HepG2 (cell line): ENCODE data around the gene CTCF. TPM values are rescaled to one million over a fixed set of nuclear protein-coding genes. Genes with fewer than 3 reads are reported as not detected.

Source experiments
- CHD2 ChIP-seq: IDR thresholded peaks from 2 replicates; pipeline ENCODE4 v1.6.1; 2011; ENCODE audit warnings: low read depth, low read length, improper control_type of control experiment
- KLF13 ChIP-seq: sonication (generic); formaldehyde crosslinking; IDR thresholded peaks from 2 replicates; pipeline ENCODE4 v1.4.0; 2020; ENCODE audit warnings: mild to moderate bottlenecking, missing genetic modification reagents
- KLF15 ChIP-seq: sonication (generic); formaldehyde crosslinking; IDR thresholded peaks from 2 replicates; pipeline ENCODE4 v1.8.1; 2023; ENCODE audit warnings: borderline replicate concordance, mild to moderate bottlenecking, inconsistent platforms, missing genetic modification reagents, mixed read lengths
- PRMT3 ChIP-seq: sonication (generic); formaldehyde crosslinking; IDR thresholded peaks from 2 replicates; pipeline ENCODE4 v1.8.1; 2022; ENCODE audit warnings: low read depth, mild to moderate bottlenecking, moderate library complexity, missing genetic modification reagents, borderline replicate concordance
- RCOR2 ChIP-seq: IDR thresholded peaks from 2 replicates; pipeline ENCODE4 v1.6.1; 2016; ENCODE audit warnings: missing biosample characterization, missing genetic modification reagents
- SNAI1 ChIP-seq: sonication (generic); formaldehyde crosslinking; IDR thresholded peaks from 2 replicates; pipeline ENCODE4 v1.5.0; 2020; ENCODE audit warnings: mild to moderate bottlenecking, missing genetic modification reagents, borderline replicate concordance
- TBP ChIP-seq: sonication (generic); formaldehyde crosslinking; IDR thresholded peaks from 2 replicates; pipeline ENCODE4 v1.5.0; 2020; ENCODE audit warnings: missing genetic modification reagents
- YEATS2 ChIP-seq: sonication (generic); formaldehyde crosslinking; IDR thresholded peaks from 2 replicates; pipeline ENCODE4 v1.4.0; 2020; ENCODE audit warnings: missing genetic modification reagents, borderline replicate concordance
- ZBTB25 ChIP-seq: IDR thresholded peaks from 2 replicates; pipeline ENCODE4 v1.6.1; 2018; ENCODE audit warnings: missing genetic modification reagents
- ZFAT ChIP-seq: sonication (generic); formaldehyde crosslinking; conservative IDR thresholded peaks from 2 replicates; pipeline ENCODE4 v1.8.1; 2023; ENCODE audit warnings: missing genetic modification reagents, inconsistent platforms
- ZNF160 ChIP-seq: sonication (generic); formaldehyde crosslinking; IDR thresholded peaks from 2 replicates; pipeline ENCODE4 v1.8.0; 2022; ENCODE audit warnings: mild to moderate bottlenecking, inconsistent platforms, missing genetic modification reagents
- ZNF296 ChIP-seq: sonication (generic); formaldehyde crosslinking; conservative IDR thresholded peaks from 2 replicates; pipeline ENCODE4 v1.5.0; 2020; ENCODE audit warnings: mild to moderate bottlenecking, missing genetic modification reagents
- ZNF354B ChIP-seq: sonication (generic); formaldehyde crosslinking; IDR thresholded peaks from 2 replicates; pipeline ENCODE4 v1.8.0; 2022; ENCODE audit warnings: mild to moderate bottlenecking, missing genetic modification reagents
- ZNF503 ChIP-seq: sonication (generic); formaldehyde crosslinking; IDR thresholded peaks from 2 replicates; pipeline ENCODE4 v1.4.0; 2020; ENCODE audit warnings: missing genetic modification reagents
- ZNF576 ChIP-seq: sonication (generic); formaldehyde crosslinking; IDR thresholded peaks from 2 replicates; pipeline ENCODE4 v1.4.0; 2020; ENCODE audit warnings: mild to moderate bottlenecking, missing genetic modification reagents
- ZNF614 ChIP-seq: IDR thresholded peaks from 2 replicates; pipeline ENCODE4 v1.6.1; 2018; ENCODE audit warnings: missing biosample characterization, missing genetic modification reagents, inconsistent platforms, borderline replicate concordance
- ZNF781 ChIP-seq: sonication (generic); formaldehyde crosslinking; IDR thresholded peaks from 2 replicates; pipeline ENCODE4 v1.5.1; 2020; ENCODE audit warnings: borderline replicate concordance, mild to moderate bottlenecking, missing genetic modification reagents; ENCODE audit errors: not compliant biosample characterization
- ZNF782 ChIP-seq: sonication (generic); formaldehyde crosslinking; IDR thresholded peaks from 2 replicates; pipeline ENCODE4 v1.4.0; 2020; ENCODE audit warnings: missing genetic modification reagents, mild to moderate bottlenecking, borderline replicate concordance
- polyA plus RNA-seq, 8 experiments: library from polyadenylated mRNA; depleted of rRNA in 3 of 8; stranded (reverse) in 7 of 8; unstranded in 1 of 8; fragments of >200 nt; fragmentation: Illumina TruSeq in 4 of 8; extraction: Trizol in 4 of 8; gene quantifications; 2 replicates each; pipeline versions ENCODE4 v1.2.1 to v1.2.3, GENCODE V29; 2011 to 2016; ENCODE audit warnings: low read depth in 4 of 8, missing spikeins in 1 of 8, mixed read lengths in 1 of 8; ENCODE audit not compliant: insufficient read depth in 1 of 8
- total RNA-seq, 5 experiments: library from RNA; depleted of rRNA; stranded (reverse); fragments of >200 nt; fragmentation: Illumina TruSeq; extraction: Trizol; gene quantifications; 2 replicates each; pipeline ENCODE4 v1.2.3, GENCODE V29; 2016; ENCODE audit warnings: low read depth in 1 of 5
- TF ChIP-seq, protein P1 (sequence below): sonication (generic); formaldehyde crosslinking; IDR thresholded peaks from 2 replicates; pipeline ENCODE4 v1.8.0; 2022; ENCODE audit warnings: missing genetic modification reagents, low read depth, mild to moderate bottlenecking, borderline replicate concordance
- TF ChIP-seq, protein P2 (sequence below): sonication (generic); formaldehyde crosslinking; IDR thresholded peaks from 2 replicates; pipeline ENCODE4 v1.8.0; 2023; ENCODE audit warnings: mild to moderate bottlenecking, missing genetic modification reagents
- TF ChIP-seq, protein P3 (sequence below): IDR thresholded peaks from 2 replicates; pipeline ENCODE4 v1.6.1; 2012; ENCODE audit warnings: inconsistent platforms

The CTCF gene
- total and polyA plus RNA-seq, 2 of the 13 experiments (the other 11 are each of a cell fraction or from before 2014, with no cell fraction given), result 19.5 to 37.5 TPM

GRCh38 chr16:67666032-67666551 is 103.8 kb downstream of the CTCF start (continued):
- TF ChIP-seq, protein P1, sequence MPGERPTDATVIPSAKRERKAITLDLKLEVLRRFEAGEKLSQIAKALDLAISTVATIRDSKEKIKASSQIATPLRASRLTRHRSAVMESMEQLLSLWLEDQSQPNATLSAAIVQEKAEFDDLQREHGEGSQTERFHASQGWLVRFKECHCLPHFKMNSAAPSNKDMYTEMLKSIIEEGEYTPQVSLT, result no peak
- TF ChIP-seq KLF15 (CRISPR knock-in tag), result peak; percentile 73; the same call in 1 of the 2 replicates
- TF ChIP-seq ZNF503 (CRISPR knock-in tag), result 0 out of 2 replicates have a peak, but pooled peaks have one; percentile 42
- 0 out of 2 replicates have a peak, but pooled peaks have one; percentile 43 for TF ChIP-seq ZNF354B (CRISPR knock-in tag)
- 0 out of 2 replicates have a peak, but pooled peaks have one; percentile 84 for TF ChIP-seq ZNF576
- TF ChIP-seq TBP (CRISPR knock-in tag), result no peak
- no peak for TF ChIP-seq ZFAT (CRISPR knock-in tag)
- TF ChIP-seq, protein P2, sequence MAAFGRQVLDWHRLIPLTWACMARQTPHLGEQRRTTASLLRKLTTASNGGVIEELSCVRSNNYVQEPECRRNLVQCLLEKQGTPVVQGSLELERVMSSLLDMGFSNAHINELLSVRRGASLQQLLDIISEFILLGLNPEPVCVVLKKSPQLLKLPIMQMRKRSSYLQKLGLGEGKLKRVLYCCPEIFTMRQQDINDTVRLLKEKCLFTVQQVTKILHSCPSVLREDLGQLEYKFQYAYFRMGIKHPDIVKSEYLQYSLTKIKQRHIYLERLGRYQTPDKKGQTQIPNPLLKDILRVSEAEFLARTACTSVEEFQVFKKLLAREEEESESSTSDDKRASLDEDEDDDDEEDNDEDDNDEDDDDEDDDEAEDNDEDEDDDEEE (CRISPR knock-in tag), result 0 out of 2 replicates have a peak, but pooled peaks have one; percentile 44
- no peak for TF ChIP-seq RCOR2
- TF ChIP-seq CHD2, result no peak
- TF ChIP-seq YEATS2 (CRISPR knock-in tag), result 0 out of 2 replicates have a peak, but pooled peaks have one; percentile 3
- no peak for TF ChIP-seq KLF13
- TF ChIP-seq ZNF782, result peak; percentile 43; the same call in 1 of the 2 replicates
- 0 out of 2 replicates have a peak, but pooled peaks have one; percentile 64 for TF ChIP-seq ZNF160
- TF ChIP-seq, protein P3, sequence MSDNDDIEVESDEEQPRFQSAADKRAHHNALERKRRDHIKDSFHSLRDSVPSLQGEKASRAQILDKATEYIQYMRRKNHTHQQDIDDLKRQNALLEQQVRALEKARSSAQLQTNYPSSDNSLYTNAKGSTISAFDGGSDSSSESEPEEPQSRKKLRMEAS, result peak; percentile 80; the same call in 1 of the 2 replicates
- TF ChIP-seq ZNF781 (CRISPR knock-in tag), result peak; percentile 24
- peak; percentile 81; the same call in 1 of the 2 replicates for TF ChIP-seq ZNF296 (CRISPR knock-in tag)
- no peak; the same call in 1 of the 2 replicates for TF ChIP-seq ZNF614 (CRISPR knock-in tag)
- peak; percentile 87; the same call in 1 of the 2 replicates for TF ChIP-seq ZBTB25 (CRISPR knock-in tag)
- TF ChIP-seq PRMT3, result 0 out of 2 replicates have a peak, but pooled peaks have one; percentile 55
- TF ChIP-seq SNAI1 (CRISPR knock-in tag), result peak; percentile 86
